Measurements from ENCODE around the gene MAD1L1. TPM values are rescaled to one million over a fixed set of nuclear protein-coding genes. Genes with fewer than 3 reads are reported as not detected.

The MAD1L1 gene
- total RNA-seq, 1 experiment from 2014 or later, result 78.6 TPM

GRCh38 chr7:2158331-2159175 is 74.2 kb downstream of the MAD1L1 start:
- no peak for DNase-seq (ENCODE audit: low read depth)

- DNase-seq (ENCODE audit: low read depth), result peak; percentile 96
Observed at GRCh38 chr7:2157473-2158279, 75.1 kb downstream of the MAD1L1 start.

GRCh38 chr7:2156756-2157472 is 75.8 kb downstream of the MAD1L1 start:
- no peak for DNase-seq (ENCODE audit: low read depth)

DNA sequence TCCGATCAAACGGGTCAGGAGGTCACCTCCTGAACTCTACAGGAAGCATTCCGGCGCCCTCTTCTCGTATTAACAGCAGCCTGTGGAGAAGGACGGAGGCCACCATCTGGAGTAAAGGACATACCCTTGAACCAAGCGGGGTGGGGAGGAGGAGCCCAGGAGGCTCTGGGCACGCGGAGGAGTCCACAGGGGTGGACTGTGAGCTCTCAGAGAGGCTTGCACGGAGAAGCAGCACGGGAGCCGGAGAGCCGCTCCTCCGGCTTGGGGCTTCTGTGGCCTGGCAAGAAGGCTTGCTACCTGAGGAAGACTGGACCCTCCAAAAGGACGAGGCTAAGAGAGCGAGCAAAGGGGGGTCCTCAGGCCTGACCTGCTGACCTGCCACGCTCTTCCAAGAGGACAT is 77.9 kb downstream of the MAD1L1 start:
- DNase-seq (ENCODE audit: low read depth), result no peak

DNA sequence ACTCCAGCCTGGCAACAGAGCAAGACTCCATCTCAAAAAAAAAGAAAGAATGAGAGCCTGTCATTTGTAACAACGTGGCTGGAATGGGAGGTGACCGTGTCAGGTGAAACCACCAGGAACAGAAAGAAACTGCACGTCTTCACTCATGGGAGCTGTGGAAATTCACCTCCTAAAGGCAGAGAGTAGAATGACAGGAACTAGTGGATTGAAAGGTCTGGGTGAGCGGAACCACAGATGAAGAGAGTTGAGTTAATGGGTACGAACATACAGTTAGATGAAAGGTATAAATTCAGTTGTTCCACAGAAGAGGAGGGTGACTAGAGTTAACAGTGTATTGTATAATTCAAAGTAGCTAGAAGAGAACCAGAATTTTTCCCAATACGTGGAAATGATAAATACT is 78.6 kb downstream of the MAD1L1 start:
- DNase-seq (ENCODE audit: low read depth), result no peak

GRCh38 chr7:2152646-2153045 is 80.1 kb downstream of the MAD1L1 start:
- DNase-seq (ENCODE audit: low read depth), result no peak

- DNase-seq (ENCODE audit: low read depth), result no peak
Observed at GRCh38 chr7:2151801-2152612, 80.7 kb downstream of the MAD1L1 start.

DNA sequence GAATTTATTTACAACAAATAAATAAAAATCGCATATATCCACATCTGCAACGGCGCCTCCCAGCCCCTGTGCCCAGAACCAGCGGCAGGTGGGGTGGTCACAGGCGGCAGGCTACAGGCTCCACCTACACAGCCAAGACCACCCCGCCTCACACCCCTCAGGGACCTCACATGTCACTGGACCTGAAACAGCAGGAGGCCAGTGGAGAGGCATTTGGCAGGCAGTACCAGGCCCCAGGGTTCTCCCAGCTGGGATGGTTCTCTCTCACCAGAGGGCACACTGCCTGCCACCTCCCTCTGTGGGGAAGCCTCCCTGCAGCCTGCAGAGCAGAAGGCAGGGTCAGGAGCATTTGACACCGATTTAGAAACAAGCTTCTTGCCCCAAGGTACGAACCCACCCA is 81.5 kb downstream of the MAD1L1 start:
- no peak for DNase-seq (ENCODE audit: low read depth)

- no peak for DNase-seq (ENCODE audit: low read depth)
Observed at GRCh38 chr7:2150445-2150815, 82.3 kb downstream of the MAD1L1 start.

GRCh38 chr7:2149672-2150444 is 82.9 kb downstream of the MAD1L1 start:
- DNase-seq (ENCODE audit: low read depth), result no peak

DNA sequence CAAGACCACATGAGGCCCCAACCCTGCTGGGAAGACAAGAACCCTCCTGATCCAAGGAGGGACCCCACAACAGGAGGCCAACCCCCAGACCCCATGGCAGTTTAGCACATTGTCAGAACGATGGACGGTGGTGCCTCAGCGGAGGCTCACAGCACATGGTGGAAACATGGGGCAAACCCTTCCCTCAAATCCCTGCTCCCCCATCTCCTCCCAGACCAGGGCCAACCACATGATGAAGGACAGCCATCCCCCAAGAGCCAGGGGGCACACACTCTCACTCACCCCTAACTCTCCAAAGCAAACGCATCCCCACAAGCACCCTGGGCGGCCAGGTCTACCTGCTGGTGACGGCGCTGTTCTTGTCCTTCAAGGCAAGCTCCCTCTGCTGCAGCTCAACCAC is 83.9 kb downstream of the MAD1L1 start:
- no peak for DNase-seq (ENCODE audit: low read depth)

- no peak for DNase-seq (ENCODE audit: low read depth)
Observed at GRCh38 chr7:2148189-2148588, 84.6 kb downstream of the MAD1L1 start.

GRCh38 chr7:2146676-2147472 is 85.9 kb downstream of the MAD1L1 start:
- DNase-seq (ENCODE audit: low read depth), result no peak

DNA sequence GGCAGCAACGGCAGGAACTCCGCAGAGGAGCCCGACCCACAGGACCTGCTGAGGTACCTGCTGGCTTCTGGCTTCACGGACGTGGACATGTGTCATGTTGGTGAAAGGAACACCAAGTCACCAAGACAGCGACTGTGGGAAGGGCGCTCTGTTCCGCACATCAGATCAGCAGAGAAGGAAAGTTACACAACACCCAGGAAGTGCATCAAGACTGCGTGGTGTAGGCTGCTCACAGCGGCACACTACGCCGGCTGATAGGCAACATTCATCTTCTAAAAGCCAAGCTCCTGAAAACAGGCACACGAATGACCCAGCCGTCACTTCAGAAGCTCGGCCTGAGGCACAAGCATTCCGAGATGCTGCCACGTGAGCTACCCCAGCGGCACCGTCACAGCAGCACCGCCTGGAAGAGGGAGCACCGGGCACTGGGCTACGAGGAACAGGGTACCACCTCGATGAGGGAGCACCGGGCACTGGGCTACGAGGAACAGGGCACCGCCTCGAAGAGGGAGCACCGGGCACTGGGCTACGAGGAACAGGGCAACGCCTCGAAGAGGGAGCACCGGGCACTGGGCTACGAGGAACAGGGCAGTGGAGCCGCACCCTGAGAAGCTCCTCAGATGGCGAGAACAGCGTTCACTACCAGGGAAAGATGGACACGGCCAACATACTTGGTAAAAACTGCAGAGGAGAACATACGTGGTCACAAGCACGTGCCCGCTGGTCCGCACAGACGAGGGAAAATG is 86.7 kb downstream of the MAD1L1 start:
- DNase-seq (ENCODE audit: low read depth), result no peak

DNA sequence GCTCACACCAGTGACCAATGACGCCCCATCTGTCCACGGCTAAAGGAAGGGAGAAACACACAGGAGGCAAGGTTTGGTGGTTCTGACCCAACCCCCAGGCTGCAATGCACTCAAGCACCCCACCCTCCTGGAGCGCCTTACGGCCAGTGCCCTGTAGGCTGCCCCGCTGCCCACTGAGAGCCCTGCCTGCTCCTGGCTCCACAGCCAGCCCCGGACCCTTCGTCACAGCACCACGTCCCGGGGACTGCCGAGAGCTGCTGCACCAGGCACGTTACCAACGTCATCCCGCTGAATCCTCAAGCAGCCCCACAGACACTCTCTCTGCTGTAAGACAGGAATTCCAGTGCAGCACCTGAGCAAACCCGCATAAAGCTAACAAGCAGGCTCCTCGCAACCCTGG is 87.8 kb downstream of the MAD1L1 start:
- no peak for DNase-seq (ENCODE audit: low read depth)

DNA sequence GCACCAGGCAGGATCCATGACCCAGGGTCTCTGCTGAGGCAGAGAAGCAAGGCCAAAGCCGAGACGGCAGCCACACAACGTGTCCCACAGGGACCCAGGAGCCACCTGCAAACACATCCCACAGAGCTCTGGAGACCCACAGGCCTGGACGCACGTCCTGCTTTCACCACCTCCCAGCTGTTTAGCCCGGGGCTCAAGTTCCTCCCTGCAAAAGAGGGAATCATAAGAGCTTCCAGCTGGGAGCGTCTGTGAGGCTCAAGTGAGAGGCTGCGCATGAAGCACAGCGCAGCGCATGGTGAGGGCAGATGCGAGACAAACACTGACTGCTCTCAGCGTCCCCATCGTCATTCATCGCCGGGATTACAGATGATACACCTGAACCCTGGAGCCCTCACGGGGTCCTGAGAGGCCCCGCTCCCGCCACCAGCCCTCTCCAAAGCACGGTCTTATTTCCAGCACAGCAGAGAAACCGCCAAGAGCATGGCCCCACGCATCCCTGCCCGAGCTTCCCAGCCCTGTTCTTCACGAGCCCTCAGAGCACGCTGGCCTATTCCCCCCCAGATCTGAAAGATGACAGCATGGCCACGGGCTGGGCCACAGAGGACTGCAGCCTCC is 88.7 kb downstream of the MAD1L1 start:
- no peak for DNase-seq (ENCODE audit: low read depth)

GRCh38 chr7:2143450-2143849 is 89.3 kb downstream of the MAD1L1 start:
- DNase-seq (ENCODE audit: low read depth), result no peak

GRCh38 chr7:2142386-2142785 is 90.4 kb downstream of the MAD1L1 start:
- DNase-seq (ENCODE audit: low read depth), result no peak

DNA sequence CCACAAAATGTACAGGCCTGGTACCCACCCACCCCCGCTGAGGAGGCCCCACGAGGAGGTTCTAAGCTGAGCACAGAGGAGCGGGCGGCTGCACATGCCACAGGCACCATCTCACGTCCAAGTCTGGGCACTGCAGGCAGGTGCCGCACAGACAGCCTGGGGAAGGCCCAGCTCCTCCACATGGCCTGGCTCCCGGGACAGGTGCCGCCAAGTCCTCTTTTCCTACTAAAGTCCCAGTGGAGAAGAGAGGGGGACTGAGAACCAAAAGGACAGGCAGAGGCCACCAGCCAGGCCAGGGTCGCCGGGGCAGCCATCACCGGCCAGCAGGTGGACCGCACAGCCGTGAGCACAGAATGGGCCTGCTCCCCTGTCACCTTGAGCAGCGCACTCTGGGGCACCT is 91.1 kb downstream of the MAD1L1 start:
- no peak for DNase-seq (ENCODE audit: low read depth)

All from LHCN-M2 (cell line).